ENCODE measurements around the gene BCDIN3D. TPM values are rescaled to one million over a fixed set of nuclear protein-coding genes. Genes with fewer than 3 reads are reported as not detected.

The BCDIN3D gene, protein sequence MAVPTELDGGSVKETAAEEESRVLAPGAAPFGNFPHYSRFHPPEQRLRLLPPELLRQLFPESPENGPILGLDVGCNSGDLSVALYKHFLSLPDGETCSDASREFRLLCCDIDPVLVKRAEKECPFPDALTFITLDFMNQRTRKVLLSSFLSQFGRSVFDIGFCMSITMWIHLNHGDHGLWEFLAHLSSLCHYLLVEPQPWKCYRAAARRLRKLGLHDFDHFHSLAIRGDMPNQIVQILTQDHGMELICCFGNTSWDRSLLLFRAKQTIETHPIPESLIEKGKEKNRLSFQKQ
- total RNA-seq (2022), result 6.2 and 8.2 TPM in 2 replicates
- Bru-seq, nascent RNA, result percentile 77 among the genes with signal in this experiment
- BruChase-seq, experiment 1, labeled RNA remaining after a 6-hour chase, result percentile 68 among the genes with signal in this experiment
- BruChase-seq, experiment 2, labeled RNA remaining after a 2-hour chase, result percentile 87 among the genes with signal in this experiment
- long read RNA-seq, transcript BCDIN3D-201 (2 exons, 3,253 nt), result major isoform, 11 of 13 reads
- long read RNA-seq, partial matches to known transcripts, result 2 of 13 reads
- long read RNA-seq, other reads (novel, unspliced or antisense), result 0 of 13 reads

DNA sequence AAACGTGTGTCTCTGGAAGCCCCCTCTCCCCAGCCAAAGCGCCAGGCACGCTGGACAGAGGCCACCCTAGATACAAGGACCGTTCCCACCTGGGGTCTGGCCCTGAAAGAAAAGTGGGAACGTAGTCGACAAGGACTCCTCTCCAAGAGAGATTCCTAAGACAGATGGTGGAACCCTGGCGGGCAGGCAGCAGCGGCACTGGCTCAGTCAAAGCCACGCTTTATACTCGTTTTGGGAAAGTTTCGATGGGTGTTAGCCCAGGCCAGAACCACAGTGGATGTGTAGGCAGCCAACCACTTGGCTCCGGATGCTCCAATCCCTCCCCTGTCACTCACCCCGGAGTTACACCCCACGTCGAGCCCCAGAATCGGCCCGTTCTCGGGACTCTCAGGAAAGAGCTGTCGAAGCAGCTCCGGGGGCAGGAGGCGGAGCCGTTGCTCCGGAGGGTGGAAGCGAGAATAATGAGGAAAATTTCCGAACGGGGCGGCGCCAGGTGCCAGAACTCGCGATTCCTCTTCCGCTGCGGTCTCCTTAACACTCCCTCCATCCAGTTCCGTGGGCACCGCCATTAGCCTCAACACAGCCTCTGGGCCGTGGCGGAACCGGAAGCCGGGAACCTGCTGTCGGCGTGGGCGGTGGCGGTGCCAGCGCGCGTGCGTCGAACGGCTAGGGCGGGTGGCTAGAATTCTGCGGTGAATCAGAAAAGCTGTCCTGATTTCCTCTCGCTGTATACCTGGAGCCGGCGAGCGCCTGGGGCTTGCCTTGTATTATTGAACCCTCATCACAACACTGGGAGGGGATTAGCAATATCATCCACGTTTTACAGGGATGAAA is at the start of gene BCDIN3D:
Gene BCDIN3D (minus strand): TSS at position 588 of the 834 bp plus-strand sequence. CDS start 19 bp downstream, at position 569.
- CTCF ChIA-PET, result interaction anchor here (0.6 to 1.3 kb wide), 5 partner anchors 14 to 617 kb away, joined by 3 to 8 read pairs (median 3); partner anchors contain the start of gene NCKAP5L
- Mint-ChIP-seq H3K27ac (ENCODE audit: low read depth, unreplicated experiment) (peak within 1 kb of the TSS; percentile 92), H3K36me3 (ENCODE audit: insufficient read depth, unreplicated experiment) (peaks cover 9% of the 10 kb centered on the region), H3K27me3 (ENCODE audit: insufficient read depth, unreplicated experiment) (no peaks in the 10 kb centered on the region), H3K9me3 (ENCODE audit: unreplicated experiment) (no peaks in the 10 kb centered on the region), H3K4me3 (ENCODE audit: unreplicated experiment) (peak within 1 kb of the TSS; percentile 81), H3K4me1 (ENCODE audit: insufficient read depth, unreplicated experiment) (peaks cover 16% of the 10 kb centered on the region)
- intact Hi-C loops (cut with micrococcal nuclease), result no loop called here
- BruUV-seq (replicated peaks), result TSS peak; percentile 82
- POLR2A ChIA-PET, result interaction anchor here (0.5 to 4.8 kb wide), 28 partner anchors 9 to 1026 kb away, joined by 3 to 67 read pairs (median 4); partner anchors contain the start of genes LARP4, NCKAP5L, RACGAP1 and SPATS2
- TF ChIP-seq, protein P1, sequence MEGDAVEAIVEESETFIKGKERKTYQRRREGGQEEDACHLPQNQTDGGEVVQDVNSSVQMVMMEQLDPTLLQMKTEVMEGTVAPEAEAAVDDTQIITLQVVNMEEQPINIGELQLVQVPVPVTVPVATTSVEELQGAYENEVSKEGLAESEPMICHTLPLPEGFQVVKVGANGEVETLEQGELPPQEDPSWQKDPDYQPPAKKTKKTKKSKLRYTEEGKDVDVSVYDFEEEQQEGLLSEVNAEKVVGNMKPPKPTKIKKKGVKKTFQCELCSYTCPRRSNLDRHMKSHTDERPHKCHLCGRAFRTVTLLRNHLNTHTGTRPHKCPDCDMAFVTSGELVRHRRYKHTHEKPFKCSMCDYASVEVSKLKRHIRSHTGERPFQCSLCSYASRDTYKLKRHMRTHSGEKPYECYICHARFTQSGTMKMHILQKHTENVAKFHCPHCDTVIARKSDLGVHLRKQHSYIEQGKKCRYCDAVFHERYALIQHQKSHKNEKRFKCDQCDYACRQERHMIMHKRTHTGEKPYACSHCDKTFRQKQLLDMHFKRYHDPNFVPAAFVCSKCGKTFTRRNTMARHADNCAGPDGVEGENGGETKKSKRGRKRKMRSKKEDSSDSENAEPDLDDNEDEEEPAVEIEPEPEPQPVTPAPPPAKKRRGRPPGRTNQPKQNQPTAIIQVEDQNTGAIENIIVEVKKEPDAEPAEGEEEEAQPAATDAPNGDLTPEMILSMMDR (IDR thresholded peaks at IDR 0.05; ENCODE audit: unreplicated experiment), result no peak
- peak; percentile 94 for DNase-seq (ENCODE audit: unreplicated experiment)

DNA sequence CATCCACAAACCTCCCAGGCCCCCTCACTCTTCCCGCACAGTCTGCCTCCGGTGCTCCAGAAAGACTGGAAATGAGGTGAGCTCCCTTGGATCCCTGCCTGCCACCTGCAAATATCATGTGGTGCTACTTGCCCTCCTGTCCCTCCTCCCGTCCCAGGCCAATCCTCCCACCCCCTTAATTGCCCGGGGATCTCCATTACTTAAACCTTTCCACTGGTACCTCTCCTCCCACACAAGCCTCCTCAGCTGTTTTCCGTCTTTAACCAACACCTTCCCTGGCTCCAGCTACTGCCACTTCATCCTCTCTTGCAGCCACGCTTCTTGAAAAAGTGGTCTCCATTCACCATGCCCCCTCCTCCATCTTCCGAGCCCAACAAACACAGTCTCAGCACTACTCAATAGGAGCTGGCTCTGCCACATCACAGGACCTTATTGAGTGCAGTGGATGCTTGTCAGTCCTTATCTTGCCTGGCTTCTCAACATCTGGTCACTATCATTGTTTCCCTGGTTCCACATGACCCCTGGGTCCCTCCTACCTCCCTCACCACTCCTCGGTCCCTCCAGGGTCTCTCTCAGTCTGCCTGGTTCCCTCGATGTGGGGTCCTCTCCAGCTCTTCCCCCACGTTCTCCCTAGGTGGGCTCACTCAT is 49.3 kb upstream of the BCDIN3D start:
- CTCF ChIA-PET, result interaction anchor here (1.4 kb wide), 1 partner anchor 75 kb away, joined by 4 read pairs; no protein-coding TSS in a partner anchor

DNA sequence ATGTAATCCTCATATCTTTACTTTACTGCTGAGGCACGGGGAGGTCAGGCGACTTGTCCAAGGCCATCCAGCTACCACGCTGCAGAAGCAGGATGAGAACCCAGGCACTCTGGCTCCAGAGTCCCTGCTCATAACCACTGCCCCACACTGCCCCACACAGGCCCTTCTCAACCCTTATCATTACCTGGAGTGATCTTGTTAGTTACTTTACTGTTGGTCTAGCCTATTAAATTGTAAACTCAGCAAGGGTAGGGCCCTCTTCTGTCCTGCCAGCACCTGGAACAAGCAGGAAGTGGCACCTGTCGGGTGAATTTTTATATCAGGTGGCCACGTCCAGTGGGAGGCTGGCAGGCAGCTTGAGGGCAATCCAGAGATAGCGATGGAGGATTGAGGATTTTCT is 48.6 kb upstream of the BCDIN3D start:
- TF ChIP-seq, protein P1 (IDR thresholded peaks at IDR 0.05; ENCODE audit: unreplicated experiment), result no peak
- Mint-ChIP-seq H3K36me3 (ENCODE audit: insufficient read depth, unreplicated experiment) (no peaks in the 10 kb centered on the region), H3K4me3 (ENCODE audit: unreplicated experiment) (no peak overlapping the region), H3K9me3 (ENCODE audit: unreplicated experiment) (no peaks in the 10 kb centered on the region), H3K27me3 (ENCODE audit: insufficient read depth, unreplicated experiment) (peaks cover 33% of the 10 kb centered on the region), H3K4me1 (ENCODE audit: insufficient read depth, unreplicated experiment) (peaks cover 4% of the 10 kb centered on the region), H3K27ac (ENCODE audit: low read depth, unreplicated experiment) (no peak overlapping the region)
- BruUV-seq (replicated peaks), result no TSS peak
- intact Hi-C loops (cut with micrococcal nuclease), result no loop called here
- POLR2A ChIA-PET, result no interaction called here
- no peak for DNase-seq (ENCODE audit: unreplicated experiment)
- CTCF ChIA-PET, result interaction anchor here (0.6 to 1.4 kb wide), 2 partner anchors 36 to 76 kb away, joined by 3 to 4 read pairs; no protein-coding TSS in a partner anchor

More for the DNA sequence above, 49.3 kb upstream of the BCDIN3D start:
- no peak overlapping the region for H3K4me3 Mint-ChIP-seq (ENCODE audit: unreplicated experiment)
- TF ChIP-seq, protein P1 (IDR thresholded peaks at IDR 0.05; ENCODE audit: unreplicated experiment), result no peak
- POLR2A ChIA-PET, result no interaction called here
- DNase-seq (ENCODE audit: unreplicated experiment), result no peak
- no peaks in the 10 kb centered on the region for H3K36me3 Mint-ChIP-seq (ENCODE audit: insufficient read depth, unreplicated experiment)
- intact Hi-C loops (cut with micrococcal nuclease), result no loop called here
- peaks cover 25% of the 10 kb centered on the region for H3K27me3 Mint-ChIP-seq (ENCODE audit: insufficient read depth, unreplicated experiment)
- no peak overlapping the region for H3K27ac Mint-ChIP-seq (ENCODE audit: low read depth, unreplicated experiment)
- H3K9me3 Mint-ChIP-seq (ENCODE audit: unreplicated experiment), result no peaks in the 10 kb centered on the region
- peaks cover 4% of the 10 kb centered on the region for H3K4me1 Mint-ChIP-seq (ENCODE audit: insufficient read depth, unreplicated experiment)
- BruUV-seq (replicated peaks), result no TSS peak
